IMR-90 (cell line): ENCODE data around the gene AMOTL1. TPM values are rescaled to one million over a fixed set of nuclear protein-coding genes. Genes with fewer than 3 reads are reported as not detected.

Source experiments
- ATAC-seq: fragments of 200-7000 bp; cut with Tn5 transposase; 2 replicates; pipeline ENCODE4 v1.9.1; 2020; ENCODE audit warnings: low read depth, mild to moderate bottlenecking, moderate library complexity
- BruUV-seq: library from RNA; stranded (reverse); fragments of 400-500 nt; replicated peaks from 2 replicates; lab custom pipeline; 2021; lab: Mats Ljungman, UMichigan
- CTCF ChIA-PET: fragments of 300-600 bp; formaldehyde crosslinking; extraction: SDS; loops from one replicate; lab custom pipeline; 2021; ENCODE audit warnings: antibody characterized with exemption; lab: Yijun Ruan, JAX
- POLR2A ChIA-PET: fragments of 300-600 bp; sonication (Branson Sonifier 250); formaldehyde crosslinking; loops from one replicate; lab custom pipeline; 2022; ENCODE audit warnings: antibody characterized with exemption; ENCODE audit not compliant: unreplicated experiment; lab: Charles Lee
- DNase-seq: peaks from one replicate; pipeline ENCODE4 v3.0.0; 2013
- H2AFZ ChIP-seq: replicated peaks from 2 replicates; pipeline ENCODE3; 2013; ENCODE audit warnings: low read length, mild to moderate bottlenecking; ENCODE audit not compliant: poor library complexity
- H2AK5ac ChIP-seq: 2 replicates; pipeline ENCODE4 v1.6.1; 2013; ENCODE audit warnings: low read depth, low read length, inconsistent platforms
- H2AK9ac ChIP-seq: replicated peaks from 2 replicates; pipeline ENCODE3; 2013; ENCODE audit warnings: mild to moderate bottlenecking, low read depth, low read length, moderate library complexity; ENCODE audit not compliant: poor library complexity
- H2BK120ac ChIP-seq: 2 replicates; pipeline ENCODE4 v1.6.1; 2013; ENCODE audit warnings: low read depth, low read length, inconsistent platforms
- H2BK15ac ChIP-seq: 3 replicates; pipeline ENCODE4 v1.6.1; 2013; ENCODE audit warnings: low read depth, low read length, inconsistent platforms
- H2BK20ac ChIP-seq: 2 replicates; pipeline ENCODE4 v1.6.1; 2013; ENCODE audit warnings: low read depth, mild to moderate bottlenecking, inconsistent platforms, low read length, moderate library complexity
- H2BK5ac ChIP-seq: 2 replicates; pipeline ENCODE4 v1.6.1; 2013; ENCODE audit warnings: mild to moderate bottlenecking, low read depth, low read length, inconsistent platforms; ENCODE audit not compliant: poor library complexity, severe bottlenecking
- H3K14ac ChIP-seq: replicated peaks from 2 replicates; pipeline ENCODE4 v1.6.1; 2013; ENCODE audit warnings: low read depth, low read length, inconsistent platforms
- H3K18ac ChIP-seq: 2 replicates; pipeline ENCODE4 v1.6.1; 2013; ENCODE audit warnings: low read depth, low read length, control low read depth
- H3K23ac ChIP-seq: 2 replicates; pipeline ENCODE4 v1.6.1; 2013; ENCODE audit warnings: low read depth, low read length, inconsistent platforms
- H3K27ac ChIP-seq: 2 replicates; pipeline ENCODE4 v1.5.1; 2013; ENCODE audit warnings: mild to moderate bottlenecking, control low read depth, low read length; ENCODE audit not compliant: insufficient read depth
- H3K27me3 ChIP-seq: 2 replicates; pipeline ENCODE4 v1.6.1; 2013; ENCODE audit warnings: low read length; ENCODE audit not compliant: control insufficient read depth, insufficient read depth
- H3K36me3 ChIP-seq: 2 replicates; pipeline ENCODE4 v1.6.1; 2013; ENCODE audit warnings: low read length, mixed read lengths; ENCODE audit not compliant: control insufficient read depth, insufficient read depth
- H3K4ac ChIP-seq: 2 replicates; pipeline ENCODE4 v1.6.1; 2013; ENCODE audit warnings: low read depth, low read length, inconsistent platforms
- H3K4me1 ChIP-seq: 2 replicates; pipeline ENCODE4 v1.6.1; 2013; ENCODE audit warnings: low read length, mixed read lengths; ENCODE audit not compliant: control insufficient read depth, insufficient read depth
- H3K4me2 ChIP-seq: 2 replicates; pipeline ENCODE4 v1.6.1; 2013; ENCODE audit warnings: low read depth, mild to moderate bottlenecking, control low read depth, low read length, moderate library complexity
- H3K4me3 ChIP-seq: 2 replicates; pipeline ENCODE4 v1.5.1; 2013; ENCODE audit warnings: low read depth, mild to moderate bottlenecking, control low read depth, low read length, moderate library complexity; ENCODE audit not compliant: insufficient read depth
- H3K56ac ChIP-seq: 2 replicates; pipeline ENCODE4 v1.6.1; 2013; ENCODE audit warnings: low read length, inconsistent platforms; ENCODE audit not compliant: insufficient read depth; ENCODE audit errors: extremely low read depth
- H3K79me1 ChIP-seq, 2 experiments: 2 replicates each; pipeline ENCODE4 v1.6.1; 2013; ENCODE audit warnings: low read length in 2 of 2, inconsistent platforms in 1 of 2, low read depth in 1 of 2
- H3K9ac ChIP-seq: 2 replicates; pipeline ENCODE4 v1.6.1; 2013; ENCODE audit warnings: low read depth, low read length, control low read depth
- H3K9me1 ChIP-seq: 2 replicates; pipeline ENCODE4 v1.6.1; 2013; ENCODE audit warnings: low read length, inconsistent platforms; ENCODE audit not compliant: insufficient read depth
- H3K9me3 ChIP-seq: 2 replicates; pipeline ENCODE4 v1.6.1; 2013; ENCODE audit warnings: low read length; ENCODE audit not compliant: control insufficient read depth, insufficient read depth
- H4K20me1 ChIP-seq: 2 replicates; pipeline ENCODE4 v1.6.1; 2013; ENCODE audit warnings: low read length, inconsistent platforms; ENCODE audit not compliant: insufficient read depth
- H4K5ac ChIP-seq: 2 replicates; pipeline ENCODE4 v1.6.1; 2013; ENCODE audit warnings: mild to moderate bottlenecking, low read depth, low read length, control low read depth
- H4K8ac ChIP-seq, 2 experiments: 2 replicates each; pipeline ENCODE4 v1.6.1; 2013; ENCODE audit warnings: low read depth in 2 of 2, low read length in 2 of 2, control low read depth in 1 of 2, inconsistent platforms in 1 of 2
- H4K91ac ChIP-seq: 2 replicates; pipeline ENCODE4 v1.6.1; 2013; ENCODE audit warnings: low read depth, low read length, inconsistent platforms; ENCODE audit not compliant: insufficient read depth
- BHLHE40 ChIP-seq: fragments of 150-350 bp; IDR thresholded peaks from 2 replicates; pipeline ENCODE4 v1.6.1; 2016; ENCODE audit warnings: mild to moderate bottlenecking, low read depth, low read length
- CEBPB ChIP-seq: IDR thresholded peaks from 2 replicates; pipeline ENCODE4 v1.6.1; 2012; ENCODE audit warnings: low read depth, low read length, improper control_type of control experiment
- CHD1 ChIP-seq: IDR thresholded peaks from 2 replicates; pipeline ENCODE4 v1.6.1; 2012; ENCODE audit warnings: low read depth, low read length, improper control_type of control experiment
- FOS ChIP-seq: fragments of 150-350 bp; IDR thresholded peaks from 2 replicates; pipeline ENCODE4 v1.6.1; 2016; ENCODE audit warnings: low read depth, low read length
- MAFK ChIP-seq: IDR thresholded peaks from 2 replicates; pipeline ENCODE4 v1.6.1; 2012; ENCODE audit warnings: low read depth, low read length, improper control_type of control experiment
- MAZ ChIP-seq: IDR thresholded peaks from 2 replicates; pipeline ENCODE4 v1.6.1; 2012; ENCODE audit warnings: low read depth, mild to moderate bottlenecking, low read length, improper control_type of control experiment, moderate library complexity, borderline replicate concordance
- MXI1 ChIP-seq: IDR thresholded peaks from 2 replicates; pipeline ENCODE4 v1.6.1; 2012; ENCODE audit warnings: low read depth, mild to moderate bottlenecking, low read length, moderate library complexity, borderline replicate concordance
- NFE2L2 ChIP-seq: fragments of 150-350 bp; IDR thresholded peaks from 2 replicates; pipeline ENCODE4 v1.6.1; 2016; ENCODE audit warnings: low read depth, mild to moderate bottlenecking, low read length
- POLR2A ChIP-seq: IDR thresholded peaks from 2 replicates; pipeline ENCODE4 v1.6.1; 2012; ENCODE audit warnings: mild to moderate bottlenecking, low read depth, low read length
- RAD21 ChIP-seq: IDR thresholded peaks from 2 replicates; pipeline ENCODE4 v1.6.1; 2012; ENCODE audit warnings: low read length, improper control_type of control experiment
- RFX5 ChIP-seq: IDR thresholded peaks from 2 replicates; pipeline ENCODE4 v1.8.0; 2012; ENCODE audit warnings: low read depth, mild to moderate bottlenecking, low read length, moderate library complexity
- SMC3 ChIP-seq: fragments of 150-350 bp; IDR thresholded peaks from 2 replicates; pipeline ENCODE4 v1.6.1; 2016; ENCODE audit warnings: low read depth, mild to moderate bottlenecking, antibody characterized with exemption, low read length, moderate library complexity
- WGBS, 2 experiments: methylation state at CpG; one replicate each; pipeline versions ENCODE4 v1.1.5 to v1.1.7; 2013; ENCODE audit warnings: missing lambda C conversion rate in 2 of 2; ENCODE audit not compliant: insufficient read length in 1 of 2; ENCODE audit errors: extremely low coverage in 2 of 2; 5-methylcytosine and 5-hydroxymethylcytosine counted together
- dilution Hi-C: fragments of 300-500 bp; cut with HindIII; formaldehyde crosslinking; loops from one replicate; pipeline ENCODE4 v1.14.3; 2018; ENCODE audit warnings: low sequenced_read_pairs; ENCODE audit not compliant: unreplicated experiment
- in situ Hi-C: fragments of 300-500 bp; cut with MboI; formaldehyde crosslinking; loops from 3 replicates; pipeline ENCODE4 v1.14.3; 2019; ENCODE audit warnings: low sequenced_read_pairs, inconsistent platforms, mixed read lengths
- intact Hi-C: fragments of 100-400 bp; cut with micrococcal nuclease; formaldehyde crosslinking; loops from 2 replicates; pipeline ENCODE4 v1.10.0; 2022
- polyA plus RNA-seq, 3 experiments: library from polyadenylated mRNA; depleted of rRNA; stranded (reverse); fragments of >200 nt; gene quantifications; 2 replicates each; pipeline ENCODE4 v1.2.3, GENCODE V29; 2012; ENCODE audit warnings: low replicate concordance in 1 of 3
- total RNA-seq: library from RNA; depleted of rRNA; stranded (reverse); fragments of >200 nt; gene quantifications from 2 replicates; pipeline ENCODE4 v1.2.3, GENCODE V29; 2012
- TF ChIP-seq, protein P1 (sequence below): fragments of 150-350 bp; IDR thresholded peaks from 2 replicates; pipeline ENCODE4 v1.6.1; 2016; ENCODE audit warnings: low read depth, mild to moderate bottlenecking, low read length, moderate library complexity, borderline replicate concordance
- TF ChIP-seq, protein P2 (sequence below): conservative IDR thresholded peaks from 2 replicates; pipeline ENCODE4 v1.5.1; 2012; ENCODE audit warnings: mild to moderate bottlenecking, low read depth, low read length, improper control_type of control experiment
- TF ChIP-seq, protein P3 (sequence below): fragments of 150-350 bp; IDR thresholded peaks from 2 replicates; pipeline ENCODE4 v1.6.1; 2017; ENCODE audit warnings: mild to moderate bottlenecking, antibody characterized with exemption, low read length, low read depth

AMOTL1 gene
- total and polyA plus RNA-seq, 2 of the 4 experiments (the other 2 are of a cell fraction) = 18.6 to 49.5 TPM

DNA sequence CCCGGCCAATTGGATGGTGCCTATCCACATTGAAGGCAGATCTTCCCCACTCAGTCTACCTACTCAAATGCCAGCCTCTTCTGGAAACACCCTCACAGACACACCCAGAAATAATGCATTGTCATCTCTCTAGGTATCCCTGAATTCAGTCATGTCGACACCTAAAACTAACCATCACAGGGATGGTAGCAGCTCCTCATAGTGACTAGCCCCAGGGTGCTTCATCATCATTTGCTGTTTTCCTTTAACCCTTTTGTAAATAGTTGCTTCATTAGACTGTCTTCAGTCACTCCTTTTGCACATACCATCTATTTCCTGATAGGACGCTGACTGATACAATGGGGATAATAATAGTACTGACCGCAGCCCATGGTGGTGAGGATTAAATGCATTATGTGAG, 18.8 kb upstream of the AMOTL1 start:
- no TSS peak for BruUV-seq
- no peak overlapping the region for H3K4ac ChIP-seq
- H3K79me1 ChIP-seq = no peaks in the 10 kb centered on the region
- H2BK15ac ChIP-seq = no peak overlapping the region
- no peak overlapping the region for H3K4me2 ChIP-seq
- H3K14ac ChIP-seq = no peak overlapping the region
- dilution Hi-C loops = no loop called here
- H3K4me3 ChIP-seq = no peak overlapping the region
- TF ChIP-seq MXI1 = no peak
- no peak for TF ChIP-seq POLR2A
- TF ChIP-seq, protein P1, sequence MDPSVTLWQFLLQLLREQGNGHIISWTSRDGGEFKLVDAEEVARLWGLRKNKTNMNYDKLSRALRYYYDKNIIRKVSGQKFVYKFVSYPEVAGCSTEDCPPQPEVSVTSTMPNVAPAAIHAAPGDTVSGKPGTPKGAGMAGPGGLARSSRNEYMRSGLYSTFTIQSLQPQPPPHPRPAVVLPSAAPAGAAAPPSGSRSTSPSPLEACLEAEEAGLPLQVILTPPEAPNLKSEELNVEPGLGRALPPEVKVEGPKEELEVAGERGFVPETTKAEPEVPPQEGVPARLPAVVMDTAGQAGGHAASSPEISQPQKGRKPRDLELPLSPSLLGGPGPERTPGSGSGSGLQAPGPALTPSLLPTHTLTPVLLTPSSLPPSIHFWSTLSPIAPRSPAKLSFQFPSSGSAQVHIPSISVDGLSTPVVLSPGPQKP = no peak
- TF ChIP-seq, protein P2, sequence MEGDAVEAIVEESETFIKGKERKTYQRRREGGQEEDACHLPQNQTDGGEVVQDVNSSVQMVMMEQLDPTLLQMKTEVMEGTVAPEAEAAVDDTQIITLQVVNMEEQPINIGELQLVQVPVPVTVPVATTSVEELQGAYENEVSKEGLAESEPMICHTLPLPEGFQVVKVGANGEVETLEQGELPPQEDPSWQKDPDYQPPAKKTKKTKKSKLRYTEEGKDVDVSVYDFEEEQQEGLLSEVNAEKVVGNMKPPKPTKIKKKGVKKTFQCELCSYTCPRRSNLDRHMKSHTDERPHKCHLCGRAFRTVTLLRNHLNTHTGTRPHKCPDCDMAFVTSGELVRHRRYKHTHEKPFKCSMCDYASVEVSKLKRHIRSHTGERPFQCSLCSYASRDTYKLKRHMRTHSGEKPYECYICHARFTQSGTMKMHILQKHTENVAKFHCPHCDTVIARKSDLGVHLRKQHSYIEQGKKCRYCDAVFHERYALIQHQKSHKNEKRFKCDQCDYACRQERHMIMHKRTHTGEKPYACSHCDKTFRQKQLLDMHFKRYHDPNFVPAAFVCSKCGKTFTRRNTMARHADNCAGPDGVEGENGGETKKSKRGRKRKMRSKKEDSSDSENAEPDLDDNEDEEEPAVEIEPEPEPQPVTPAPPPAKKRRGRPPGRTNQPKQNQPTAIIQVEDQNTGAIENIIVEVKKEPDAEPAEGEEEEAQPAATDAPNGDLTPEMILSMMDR = no peak
- TF ChIP-seq CEBPB = no peak
- no peak for TF ChIP-seq FOS
- no peak for TF ChIP-seq RFX5
- TF ChIP-seq NFE2L2 = no peak
- TF ChIP-seq CHD1 = no peak
- no peak for TF ChIP-seq RAD21
- TF ChIP-seq MAFK = no peak
- TF ChIP-seq MAZ = no peak
- no peak for TF ChIP-seq SMC3
- no peak for TF ChIP-seq BHLHE40
- TF ChIP-seq, protein P3, sequence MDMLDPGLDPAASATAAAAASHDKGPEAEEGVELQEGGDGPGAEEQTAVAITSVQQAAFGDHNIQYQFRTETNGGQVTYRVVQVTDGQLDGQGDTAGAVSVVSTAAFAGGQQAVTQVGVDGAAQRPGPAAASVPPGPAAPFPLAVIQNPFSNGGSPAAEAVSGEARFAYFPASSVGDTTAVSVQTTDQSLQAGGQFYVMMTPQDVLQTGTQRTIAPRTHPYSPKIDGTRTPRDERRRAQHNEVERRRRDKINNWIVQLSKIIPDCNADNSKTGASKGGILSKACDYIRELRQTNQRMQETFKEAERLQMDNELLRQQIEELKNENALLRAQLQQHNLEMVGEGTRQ = no peak
- H4K5ac ChIP-seq = no peak overlapping the region
- no peak overlapping the region for H2BK120ac ChIP-seq
- no peak overlapping the region for H4K8ac ChIP-seq
- H2BK20ac ChIP-seq = no peak overlapping the region
- ChIA-PET CTCF (no interaction called here), POLR2A (no interaction called here)
- H3K9me1 ChIP-seq = peaks cover 8% of the 10 kb centered on the region
- peaks cover 15% of the 10 kb centered on the region for H3K4me1 ChIP-seq
- H3K23ac ChIP-seq = no peak overlapping the region
- intact Hi-C loops = no loop called here
- DNase-seq = no peak
- no peak overlapping the region for H2AK9ac ChIP-seq
- no peaks in the 10 kb centered on the region for H4K20me1 ChIP-seq
- no peak overlapping the region for H3K27ac ChIP-seq
- no peak overlapping the region for H2AK5ac ChIP-seq
- no peak overlapping the region for H3K56ac ChIP-seq
- no peak overlapping the region for H3K9ac ChIP-seq
- H3K18ac ChIP-seq = no peak overlapping the region
- H2AFZ ChIP-seq = no peak overlapping the region
- in situ Hi-C loops = no loop called here
- no peak for ATAC-seq
- no peaks in the 10 kb centered on the region for H3K9me3 ChIP-seq
- no peak overlapping the region for H2BK5ac ChIP-seq
- H3K36me3 ChIP-seq = no peaks in the 10 kb centered on the region
- H3K27me3 ChIP-seq = no peaks in the 10 kb centered on the region
- WGBS, 2 experiments = no CpG with 5 or more reads among the region's 4 CpGs
- no peak overlapping the region for H4K91ac ChIP-seq
